WTC11 (cell line): ENCODE data around the gene BRMS1L. TPM values are rescaled to one million over a fixed set of nuclear protein-coding genes. Genes with fewer than 3 reads are reported as not detected.

ENCODE experiments used
- ATAC-seq: fragments of 200-7000 bp; cut with Tn5 transposase; 2 replicates; pipeline ENCODE4 v1.10.0; 2021; ENCODE audit warnings: mild to moderate bottlenecking, moderate library complexity
- CTCF ChIA-PET: fragments of 300-600 bp; sonication (Branson Sonifier 250); formaldehyde crosslinking; loops from one replicate; lab custom pipeline; 2021; ENCODE audit warnings: antibody characterized with exemption; lab: Charles Lee
- POLR2A ChIA-PET: fragments of 350-600 bp; sonication (Branson Sonifier 250); formaldehyde crosslinking; loops from one replicate; lab custom pipeline; 2021; ENCODE audit warnings: antibody characterized with exemption; lab: Charles Lee
- DNase-seq: peaks from one replicate; pipeline ENCODE4 v3.0.0; 2021; ENCODE audit warnings: low spot score
- H3K27ac Mint-ChIP-seq: 2 replicates; pipeline ENCODE4 v1.8.0; 2021; ENCODE audit warnings: mixed read lengths
- H3K27me3 Mint-ChIP-seq: 2 replicates; pipeline ENCODE4 v1.8.0; 2021; ENCODE audit warnings: low read depth, mild to moderate bottlenecking, moderate library complexity, mixed read lengths
- H3K36me3 Mint-ChIP-seq: 2 replicates; pipeline ENCODE4 v1.8.0; 2021; ENCODE audit warnings: mixed read lengths
- H3K4me1 Mint-ChIP-seq: 2 replicates; pipeline ENCODE4 v1.8.0; 2022; ENCODE audit warnings: mixed read lengths
- H3K4me3 Mint-ChIP-seq: 2 replicates; pipeline ENCODE4 v1.8.0; 2021; ENCODE audit warnings: mild to moderate bottlenecking, moderate library complexity, mixed read lengths
- H3K9me3 Mint-ChIP-seq: 2 replicates; pipeline ENCODE4 v1.8.0; 2021; ENCODE audit warnings: mixed read lengths
- AFF4 ChIP-seq: sonication (generic); formaldehyde crosslinking; IDR thresholded peaks from 2 replicates; pipeline ENCODE4 v1.8.1; 2023; ENCODE audit warnings: mild to moderate bottlenecking, missing genetic modification reagents, borderline replicate concordance
- CBFB ChIP-seq: sonication (generic); formaldehyde crosslinking; IDR thresholded peaks from 2 replicates; pipeline ENCODE4 v1.8.1; 2022; ENCODE audit warnings: mild to moderate bottlenecking, low read depth, missing genetic modification reagents
- ELF4 ChIP-seq: sonication (generic); formaldehyde crosslinking; IDR thresholded peaks from 2 replicates; pipeline ENCODE4 v1.8.1; 2022; ENCODE audit warnings: low read depth, mild to moderate bottlenecking, moderate library complexity, missing genetic modification reagents
- EMX1 ChIP-seq: fragments of 250-450 bp; sonication (Bioruptor Pico); IDR thresholded peaks from 2 replicates; pipeline ENCODE4 v1.8.0; 2021; ENCODE audit warnings: mild to moderate bottlenecking
- FOXK1 ChIP-seq: sonication (generic); formaldehyde crosslinking; IDR thresholded peaks from 2 replicates; pipeline ENCODE4 v1.8.0; 2022; ENCODE audit warnings: mild to moderate bottlenecking, moderate library complexity, missing genetic modification reagents
- MAX ChIP-seq: sonication (generic); formaldehyde crosslinking; IDR thresholded peaks from 2 replicates; pipeline ENCODE4 v1.8.0; 2022; ENCODE audit warnings: mild to moderate bottlenecking, missing genetic modification reagents
- MYBL2 ChIP-seq: sonication (generic); formaldehyde crosslinking; IDR thresholded peaks from 2 replicates; pipeline ENCODE4 v1.8.1; 2023; ENCODE audit warnings: mild to moderate bottlenecking, moderate library complexity, missing genetic modification reagents
- NR2C2 ChIP-seq: sonication (generic); formaldehyde crosslinking; IDR thresholded peaks from 2 replicates; pipeline ENCODE4 v1.8.0; 2022; ENCODE audit warnings: mild to moderate bottlenecking, missing genetic modification reagents
- OVOL2 ChIP-seq: fragments of 250-450 bp; sonication (Bioruptor Pico); IDR thresholded peaks from 2 replicates; pipeline ENCODE4 v1.9.0; 2021; ENCODE audit warnings: mild to moderate bottlenecking, borderline replicate concordance
- PREB ChIP-seq: sonication (generic); formaldehyde crosslinking; IDR thresholded peaks from 2 replicates; pipeline ENCODE4 v1.8.1; 2022; ENCODE audit warnings: mild to moderate bottlenecking, missing genetic modification reagents, moderate library complexity, borderline replicate concordance
- TP53 ChIP-seq: sonication (generic); formaldehyde crosslinking; IDR thresholded peaks from 2 replicates; pipeline ENCODE4 v1.8.1; 2023; ENCODE audit warnings: mild to moderate bottlenecking, missing genetic modification reagents
- ZNF263 ChIP-seq: sonication (generic); formaldehyde crosslinking; IDR thresholded peaks from 2 replicates; pipeline ENCODE4 v1.8.1; 2022; ENCODE audit warnings: low read depth, mild to moderate bottlenecking, moderate library complexity, missing genetic modification reagents
- ZNF423 ChIP-seq: fragments of 250-450 bp; sonication (Bioruptor Pico); IDR thresholded peaks from 2 replicates; pipeline ENCODE4 v2.1.2; 2022; ENCODE audit warnings: mild to moderate bottlenecking, moderate library complexity
- total RNA-seq: library from RNA; stranded (reverse); gene quantifications from 3 replicates; pipeline ENCODE4 v1.2.3, GENCODE V29; 2021

Gene BRMS1L
- total RNA-seq, 1 experiment from 2014 or later = 12.1 TPM

GRCh38 chr14:35878272-35879150, 52.4 kb downstream of the BRMS1L start (continued):
- TF ChIP-seq PREB (CRISPR knock-in tag) = no peak
- TF ChIP-seq OVOL2 = no peak
- TF ChIP-seq ZNF263 (CRISPR knock-in tag) = no peak
- TF ChIP-seq, all 79 proteins: peak for 0

- Mint-ChIP-seq H3K27me3 (no peaks in the 10 kb centered on the region), H3K9me3 (no peaks in the 10 kb centered on the region), H3K4me3 (no peak overlapping the region), H3K36me3 (no peaks in the 10 kb centered on the region), H3K4me1 (peaks cover 4% of the 10 kb centered on the region; the same call in 1 of the 2 replicates), H3K27ac (no peak overlapping the region)
- ChIA-PET CTCF (interaction anchor here (0.6 to 2.3 kb wide), 11 partner anchors 19 to 674 kb away, joined by 3 to 19 read pairs (median 4); no protein-coding TSS in a partner anchor), POLR2A (no interaction called here)
- TF ChIP-seq AFF4 = no peak
- no peak for TF ChIP-seq OVOL2
- no peak for TF ChIP-seq MYBL2 (CRISPR knock-in tag)
- no peak for TF ChIP-seq FOXK1 (CRISPR knock-in tag)
- TF ChIP-seq EMX1 (CRISPR knock-in tag) = no peak
- no peak for TF ChIP-seq TP53 (CRISPR knock-in tag)
- no peak for TF ChIP-seq MAX (CRISPR knock-in tag)
- no peak for DNase-seq
- ATAC-seq = no peak
Measured at GRCh38 chr14:35879151-35879648, 53.1 kb downstream of the BRMS1L start.

- H3K9me3 Mint-ChIP-seq = no peaks in the 10 kb centered on the region
- H3K27me3 Mint-ChIP-seq = no peaks in the 10 kb centered on the region
- peaks cover 4% of the 10 kb centered on the region; the same call in 1 of the 2 replicates for H3K4me1 Mint-ChIP-seq
- no peak for TF ChIP-seq NR2C2 (CRISPR knock-in tag)
- TF ChIP-seq ZNF423 (CRISPR knock-in tag) = no peak
- TF ChIP-seq FOXK1 (CRISPR knock-in tag) = no peak
- TF ChIP-seq MYBL2 (CRISPR knock-in tag) = no peak
- no peak for TF ChIP-seq PREB (CRISPR knock-in tag)
- no peak for TF ChIP-seq CBFB (CRISPR knock-in tag)
- no peak for TF ChIP-seq ELF4 (CRISPR knock-in tag)
- no peaks in the 10 kb centered on the region for H3K36me3 Mint-ChIP-seq
- ATAC-seq = no peak
- no peak overlapping the region for H3K27ac Mint-ChIP-seq
- DNase-seq = no peak
- ChIA-PET POLR2A (no interaction called here), CTCF (interaction anchor here (0.6 to 2.3 kb wide), 10 partner anchors 18 to 674 kb away, joined by 3 to 19 read pairs (median 5); no protein-coding TSS in a partner anchor)
- no peak overlapping the region for H3K4me3 Mint-ChIP-seq
Measured at GRCh38 chr14:35879654-35880249, 53.6 kb downstream of the BRMS1L start.
